ENCODE data around the gene TIMP4. TPM values are rescaled to one million over a fixed set of nuclear protein-coding genes. Genes with fewer than 3 reads are reported as not detected.

TIMP4 gene
- total RNA-seq, 1 donor from 2014 or later, result 0.33 TPM

GRCh38 chr3:12127391-12127790 lies 31.3 kb downstream of the TIMP4 start:
- no peak for DNase-seq
- H3K4me1 Mint-ChIP-seq, result no peaks in the 10 kb centered on the region
- H3K4me3 Mint-ChIP-seq, result no peak overlapping the region
- peaks cover 28% of the 10 kb centered on the region for H3K27me3 Mint-ChIP-seq
- no peaks in the 10 kb centered on the region for H3K36me3 Mint-ChIP-seq (ENCODE audit: low read depth)
- no peak overlapping the region for H3K27ac Mint-ChIP-seq
- no peaks in the 10 kb centered on the region for H3K9me3 Mint-ChIP-seq
- intact Hi-C loops (cut with micrococcal nuclease), result no loop called here

GRCh38 chr3:12125772-12126171 lies 32.9 kb downstream of the TIMP4 start:
- intact Hi-C loops (cut with micrococcal nuclease), result no loop called here
- H3K9me3 Mint-ChIP-seq, result no peaks in the 10 kb centered on the region
- H3K27ac Mint-ChIP-seq, result no peak overlapping the region
- peaks cover under 1% of the 10 kb centered on the region for H3K4me1 Mint-ChIP-seq
- H3K27me3 Mint-ChIP-seq, result peaks cover 24% of the 10 kb centered on the region
- no peak for DNase-seq
- no peak overlapping the region for H3K4me3 Mint-ChIP-seq
- no peaks in the 10 kb centered on the region for H3K36me3 Mint-ChIP-seq (ENCODE audit: low read depth)

- H3K27ac Mint-ChIP-seq, result no peak overlapping the region
- no peak for DNase-seq
- no peaks in the 10 kb centered on the region for H3K9me3 Mint-ChIP-seq
- peaks cover 3% of the 10 kb centered on the region for H3K4me1 Mint-ChIP-seq
- intact Hi-C loops (cut with micrococcal nuclease), result no loop called here
- H3K4me3 Mint-ChIP-seq, result no peak overlapping the region
- H3K27me3 Mint-ChIP-seq, result peaks cover 28% of the 10 kb centered on the region
- no peaks in the 10 kb centered on the region for H3K36me3 Mint-ChIP-seq (ENCODE audit: low read depth)
Measured at GRCh38 chr3:12121466-12121865, 37.2 kb downstream of the TIMP4 start.

GRCh38 chr3:12120374-12121140 lies 38.2 kb downstream of the TIMP4 start:
- Mint-ChIP-seq H3K4me1 (peaks cover 3% of the 10 kb centered on the region), H3K27ac (no peak overlapping the region)

GRCh38 chr3:12117473-12117872 lies 41.2 kb downstream of the TIMP4 start:
- no peak overlapping the region for H3K27ac Mint-ChIP-seq
- no peak overlapping the region for H3K4me3 Mint-ChIP-seq
- H3K9me3 Mint-ChIP-seq, result no peaks in the 10 kb centered on the region
- intact Hi-C loops (cut with micrococcal nuclease), result no loop called here
- peaks cover 3% of the 10 kb centered on the region for H3K4me1 Mint-ChIP-seq
- H3K36me3 Mint-ChIP-seq (ENCODE audit: low read depth), result no peaks in the 10 kb centered on the region
- no peak for DNase-seq
- peaks cover 25% of the 10 kb centered on the region for H3K27me3 Mint-ChIP-seq

More at GRCh38 chr3:12120374-12121140, 38.2 kb downstream of the TIMP4 start:
- Mint-ChIP-seq H3K9me3 (no peaks in the 10 kb centered on the region), H3K27me3 (peaks cover 27% of the 10 kb centered on the region), H3K4me3 (no peak overlapping the region), H3K36me3 (ENCODE audit: low read depth) (no peaks in the 10 kb centered on the region)
- DNase-seq, result no peak
- intact Hi-C loops (cut with micrococcal nuclease), result no loop called here

- no peak for DNase-seq
- Mint-ChIP-seq H3K4me3 (no peak overlapping the region), H3K27ac (no peak overlapping the region), H3K27me3 (peaks cover 26% of the 10 kb centered on the region), H3K9me3 (no peaks in the 10 kb centered on the region), H3K36me3 (ENCODE audit: low read depth) (no peaks in the 10 kb centered on the region), H3K4me1 (peaks cover 3% of the 10 kb centered on the region)
- intact Hi-C loops (cut with micrococcal nuclease), result no loop called here
Measured at GRCh38 chr3:12116870-12117269, 41.8 kb downstream of the TIMP4 start.

GRCh38 chr3:12115849-12116248 lies 42.9 kb downstream of the TIMP4 start:
- H3K4me1 Mint-ChIP-seq, result peaks cover 3% of the 10 kb centered on the region
- peaks cover 26% of the 10 kb centered on the region for H3K27me3 Mint-ChIP-seq
- H3K9me3 Mint-ChIP-seq, result no peaks in the 10 kb centered on the region
- H3K27ac Mint-ChIP-seq, result no peak overlapping the region
- no peak for DNase-seq
- no peaks in the 10 kb centered on the region for H3K36me3 Mint-ChIP-seq (ENCODE audit: low read depth)
- intact Hi-C loops (cut with micrococcal nuclease), result no loop called here
- H3K4me3 Mint-ChIP-seq, result no peak overlapping the region

GRCh38 chr3:12115104-12115503 lies 43.6 kb downstream of the TIMP4 start:
- Mint-ChIP-seq H3K4me1 (no peaks in the 10 kb centered on the region), H3K4me3 (no peak overlapping the region), H3K9me3 (no peaks in the 10 kb centered on the region), H3K27me3 (peaks cover 24% of the 10 kb centered on the region), H3K27ac (no peak overlapping the region), H3K36me3 (ENCODE audit: low read depth) (no peaks in the 10 kb centered on the region)
- intact Hi-C loops (cut with micrococcal nuclease), result no loop called here
- no peak for DNase-seq

- Mint-ChIP-seq H3K36me3 (ENCODE audit: low read depth) (no peaks in the 10 kb centered on the region), H3K4me3 (no peak overlapping the region), H3K27me3 (peaks cover 23% of the 10 kb centered on the region), H3K27ac (no peak overlapping the region), H3K9me3 (no peaks in the 10 kb centered on the region), H3K4me1 (no peaks in the 10 kb centered on the region)
- no peak for DNase-seq
- intact Hi-C loops (cut with micrococcal nuclease), result no loop called here
Measured at GRCh38 chr3:12114251-12114650, 44.5 kb downstream of the TIMP4 start.

- no peaks in the 10 kb centered on the region for H3K36me3 Mint-ChIP-seq (ENCODE audit: low read depth)
- DNase-seq, result peak; percentile 20
- H3K27ac Mint-ChIP-seq, result no peak overlapping the region
- intact Hi-C loops (cut with micrococcal nuclease), result no loop called here
- peaks cover 11% of the 10 kb centered on the region for H3K27me3 Mint-ChIP-seq
- H3K4me1 Mint-ChIP-seq, result no peaks in the 10 kb centered on the region
- no peaks in the 10 kb centered on the region for H3K9me3 Mint-ChIP-seq
- H3K4me3 Mint-ChIP-seq, result no peak overlapping the region
Measured at GRCh38 chr3:12107071-12107713, 51.5 kb downstream of the TIMP4 start.

Other genes with a start within 250 kb of the TIMP4 start
- 0.12 and 0.38 TPM in 2 replicates for gene SYN2, start 154.5 kb downstream of the TIMP4 start, total RNA-seq
- 4.6 and 5.1 TPM in 2 replicates for gene PPARG, start 130.2 kb upstream of the TIMP4 start, total RNA-seq